NCI-H446 (cell line): ENCODE measurements around the gene ACOT13.
"Not testable (repeated sequence)": the region's sequence is repeated elsewhere in the genome, so short reads cannot be mapped to it uniquely, and the experiment has no call there.

Experiments
- DNase-seq, 2 experiments: peaks; one replicate each; lab custom pipeline; 2025; lab: John Stamatoyannopoulos, UW

The ACOT13 gene

DNA sequence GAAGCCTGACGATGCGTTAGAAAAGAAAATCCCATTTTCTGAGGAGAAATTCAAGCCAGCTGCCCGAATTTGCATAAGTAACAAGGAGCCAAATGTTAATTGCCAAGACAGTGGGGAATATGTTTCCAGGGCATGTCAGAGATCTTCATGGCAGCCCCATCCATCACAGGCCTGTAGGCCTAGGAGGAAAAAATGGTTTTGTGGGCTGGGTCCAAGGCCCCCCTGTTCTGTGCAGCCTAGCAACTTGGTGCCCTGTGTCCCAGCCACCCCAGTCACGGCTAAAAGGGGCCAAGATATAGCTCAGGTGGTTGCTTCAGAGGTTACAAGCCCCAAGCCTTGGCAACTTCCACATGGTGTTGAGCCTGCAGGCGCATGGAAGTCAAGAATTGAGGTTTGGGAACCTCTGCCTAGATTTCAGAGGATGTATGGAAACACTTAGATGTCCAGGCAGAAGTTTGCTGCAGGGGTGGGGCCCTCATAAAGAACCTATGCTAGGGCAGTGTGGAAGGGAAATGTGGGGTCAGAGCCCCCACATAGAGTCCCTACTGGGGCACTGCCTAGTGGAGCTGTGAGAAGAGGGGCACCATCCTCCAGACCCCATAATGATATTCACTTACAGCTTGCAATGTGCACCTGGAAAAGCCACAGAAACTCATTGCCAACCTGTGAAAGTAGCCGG, 64.7 kb downstream of the ACOT13 start:
- not testable (repeated sequence) for DNase-seq

GRCh38 chr6:24734166-24734565, 67.3 kb downstream of the ACOT13 start:
- no peak for DNase-seq

DNA sequence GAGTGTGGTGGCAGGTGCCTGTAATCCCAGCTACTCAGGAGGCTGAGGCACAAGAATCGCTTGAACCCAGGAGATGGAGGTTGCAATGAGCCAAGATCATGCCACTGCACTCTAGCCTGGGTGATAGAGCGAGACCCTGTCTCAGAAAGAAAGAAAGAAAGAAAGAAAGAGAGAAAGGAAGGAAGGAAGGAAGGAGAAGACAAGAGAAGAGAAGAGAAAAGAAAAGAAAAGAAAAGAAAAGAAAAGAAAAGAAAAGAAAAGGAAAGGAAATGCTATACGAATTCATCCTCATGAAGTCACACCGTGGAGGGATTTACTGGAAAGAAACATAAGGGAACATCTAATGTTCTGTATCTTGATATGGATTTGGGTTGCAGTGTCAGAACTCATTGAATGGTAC, 67.8 kb downstream of the ACOT13 start:
- not testable (repeated sequence) for DNase-seq

DNA sequence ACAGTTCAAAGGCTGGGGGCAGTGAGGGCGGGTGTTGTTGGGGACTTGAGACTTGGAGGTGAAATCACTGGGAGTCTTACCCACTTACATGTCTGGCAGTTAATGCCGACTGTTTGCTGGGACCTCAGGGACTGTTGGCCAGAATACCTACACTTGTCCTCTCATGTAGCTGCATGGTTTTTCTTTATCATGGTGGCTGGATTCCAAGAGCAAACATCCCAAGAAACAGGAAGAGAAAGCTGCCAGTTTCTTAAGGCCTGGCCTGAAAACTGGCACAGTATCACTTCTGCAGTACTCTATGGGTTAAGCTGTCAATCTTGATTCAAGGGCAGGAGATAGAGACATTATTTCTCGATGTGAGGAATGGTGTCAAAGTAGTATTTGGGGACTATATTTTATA, 71.9 kb downstream of the ACOT13 start:
- DNase-seq: peak in 1 of 2 experiments; percentile 7

GRCh38 chr6:24740861-24741260, 74.0 kb downstream of the ACOT13 start:
- DNase-seq: no peak

GRCh38 chr6:24742216-24742738, 75.4 kb downstream of the ACOT13 start:
- no peak for DNase-seq

- DNase-seq: peak in 1 of 2 experiments; percentile 39
These were observed 76.5 kb downstream of the ACOT13 start for GRCh38 chr6:24743265-24743943.

DNA sequence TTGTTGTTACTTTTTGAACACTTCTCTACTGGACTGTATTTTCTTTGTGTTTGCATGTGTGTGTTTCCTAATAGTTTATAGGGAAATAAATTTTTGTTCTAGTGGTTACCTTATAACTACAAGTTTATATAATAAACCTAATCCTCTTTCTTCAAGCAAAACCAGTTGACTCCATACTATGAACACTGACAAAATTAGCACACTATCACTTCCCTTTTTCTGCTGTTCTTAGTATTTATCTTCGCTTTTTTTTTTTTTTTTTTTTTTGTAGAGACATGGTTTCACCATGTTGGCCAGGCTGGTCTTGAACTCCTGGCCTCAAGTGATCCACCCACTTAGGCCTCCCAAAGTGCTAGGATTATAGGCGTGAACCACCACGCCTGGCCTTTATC, 77.1 kb downstream of the ACOT13 start:
- no peak for DNase-seq

GRCh38 chr6:24744911-24745310, 78.0 kb downstream of the ACOT13 start:
- no peak for DNase-seq

- DNase-seq: no peak
These were observed 82.4 kb downstream of the ACOT13 start for GRCh38 chr6:24749297-24749696.

- not testable (repeated sequence) for DNase-seq
These were observed 84.0 kb downstream of the ACOT13 start for GRCh38 chr6:24750878-24751277.

- no peak for DNase-seq
These were observed 85.6 kb downstream of the ACOT13 start for GRCh38 chr6:24752503-24752902.

- no peak for DNase-seq
These were observed 86.1 kb downstream of the ACOT13 start for GRCh38 chr6:24752917-24753492.

DNA sequence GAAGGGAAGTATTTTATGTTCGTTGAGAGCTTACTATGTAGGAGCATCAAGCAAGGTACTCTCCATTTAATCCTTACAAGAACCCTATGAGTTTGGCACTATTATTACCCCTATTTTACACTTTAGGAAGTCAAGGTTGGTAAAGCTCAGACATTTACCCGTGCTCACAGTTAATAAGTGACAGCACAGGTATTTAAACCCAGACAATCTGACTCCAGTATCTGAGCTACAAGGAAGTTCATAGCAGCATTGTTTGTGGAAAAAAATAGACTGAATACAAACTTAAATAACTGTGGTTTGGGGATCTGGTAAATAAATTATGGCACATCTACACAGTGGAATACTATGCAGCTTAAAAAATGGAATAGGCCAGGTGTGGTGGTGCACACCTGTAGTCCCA, 86.7 kb downstream of the ACOT13 start:
- DNase-seq: no peak

- not testable (repeated sequence) for DNase-seq
These were observed 87.5 kb downstream of the ACOT13 start for GRCh38 chr6:24754378-24754777.
